ENCODE results near the gene PRKACB.

Gene PRKACB

GRCh38 chr1:84265867-84266266, 121.8 kb downstream of the PRKACB start:
- H3K79me2 ChIP-seq (ENCODE audit: control insufficient read depth, insufficient read depth, low read length, unreplicated experiment), result no peaks in the 10 kb centered on the region

GRCh38 chr1:84266748-84267147, 122.7 kb downstream of the PRKACB start:
- Histone ChIP-seq H3K4me3 (ENCODE audit: low read depth, low read length) (no peak overlapping the region), H3K36me3 (ENCODE audit: insufficient read depth, low read length) (no peaks in the 10 kb centered on the region), H2AFZ (ENCODE audit: low read length, unreplicated experiment) (no peak overlapping the region), H3K79me2 (ENCODE audit: control insufficient read depth, insufficient read depth, low read length, unreplicated experiment) (no peaks in the 10 kb centered on the region), H3K27me3 (ENCODE audit: insufficient read depth, low read length) (no peaks in the 10 kb centered on the region), H3K27ac (ENCODE audit: low read depth, low read length) (no peak overlapping the region), H3K4me1 (ENCODE audit: control insufficient read depth, insufficient read depth, low read length, unreplicated experiment) (no peaks in the 10 kb centered on the region)

More at GRCh38 chr1:84265867-84266266, 121.8 kb downstream of the PRKACB start:
- Histone ChIP-seq H2AFZ (ENCODE audit: low read length, unreplicated experiment) (no peak overlapping the region), H3K4me1 (ENCODE audit: control insufficient read depth, insufficient read depth, low read length, unreplicated experiment) (no peaks in the 10 kb centered on the region), H3K27me3 (ENCODE audit: insufficient read depth, low read length) (no peaks in the 10 kb centered on the region), H3K4me3 (ENCODE audit: low read depth, low read length) (no peak overlapping the region), H3K27ac (ENCODE audit: low read depth, low read length) (no peak overlapping the region), H3K36me3 (ENCODE audit: insufficient read depth, low read length) (no peaks in the 10 kb centered on the region)

- no peak overlapping the region for H2AFZ ChIP-seq (ENCODE audit: low read length, unreplicated experiment)
- H3K79me2 ChIP-seq (ENCODE audit: control insufficient read depth, insufficient read depth, low read length, unreplicated experiment), result no peaks in the 10 kb centered on the region
- no peaks in the 10 kb centered on the region for H3K4me1 ChIP-seq (ENCODE audit: control insufficient read depth, insufficient read depth, low read length, unreplicated experiment)
- H3K36me3 ChIP-seq (ENCODE audit: insufficient read depth, low read length), result no peaks in the 10 kb centered on the region
- H3K27ac ChIP-seq (ENCODE audit: low read depth, low read length), result no peak overlapping the region
- no peaks in the 10 kb centered on the region for H3K27me3 ChIP-seq (ENCODE audit: insufficient read depth, low read length)
- H3K4me3 ChIP-seq (ENCODE audit: low read depth, low read length), result no peak overlapping the region
These were observed 123.4 kb downstream of the PRKACB start for GRCh38 chr1:84267476-84267875.

- no peaks in the 10 kb centered on the region for H3K4me1 ChIP-seq (ENCODE audit: control insufficient read depth, insufficient read depth, low read length, unreplicated experiment)
- no peak overlapping the region for H3K27ac ChIP-seq (ENCODE audit: low read depth, low read length)
- H3K36me3 ChIP-seq (ENCODE audit: insufficient read depth, low read length), result no peaks in the 10 kb centered on the region
- no peak overlapping the region for H3K4me3 ChIP-seq (ENCODE audit: low read depth, low read length)
- no peaks in the 10 kb centered on the region for H3K27me3 ChIP-seq (ENCODE audit: insufficient read depth, low read length)
- no peaks in the 10 kb centered on the region for H3K79me2 ChIP-seq (ENCODE audit: control insufficient read depth, insufficient read depth, low read length, unreplicated experiment)
- no peak overlapping the region for H2AFZ ChIP-seq (ENCODE audit: low read length, unreplicated experiment)
These were observed 124.3 kb downstream of the PRKACB start for GRCh38 chr1:84268346-84268745.

- Histone ChIP-seq H3K36me3 (ENCODE audit: insufficient read depth, low read length) (no peaks in the 10 kb centered on the region), H3K4me3 (ENCODE audit: low read depth, low read length) (no peak overlapping the region), H2AFZ (ENCODE audit: low read length, unreplicated experiment) (no peak overlapping the region), H3K27ac (ENCODE audit: low read depth, low read length) (no peak overlapping the region), H3K27me3 (ENCODE audit: insufficient read depth, low read length) (no peaks in the 10 kb centered on the region), H3K4me1 (ENCODE audit: control insufficient read depth, insufficient read depth, low read length, unreplicated experiment) (no peaks in the 10 kb centered on the region), H3K79me2 (ENCODE audit: control insufficient read depth, insufficient read depth, low read length, unreplicated experiment) (no peaks in the 10 kb centered on the region)
These were observed 125.2 kb downstream of the PRKACB start for GRCh38 chr1:84269306-84269705.

GRCh38 chr1:84271441-84272151, 127.5 kb downstream of the PRKACB start:
- H3K79me2 ChIP-seq (ENCODE audit: control insufficient read depth, insufficient read depth, low read length, unreplicated experiment), result no peaks in the 10 kb centered on the region
- H3K36me3 ChIP-seq (ENCODE audit: insufficient read depth, low read length), result no peaks in the 10 kb centered on the region
- H2AFZ ChIP-seq (ENCODE audit: low read length, unreplicated experiment), result no peak overlapping the region
- no peak overlapping the region for H3K4me3 ChIP-seq (ENCODE audit: low read depth, low read length)
- H3K4me1 ChIP-seq (ENCODE audit: control insufficient read depth, insufficient read depth, low read length, unreplicated experiment), result no peaks in the 10 kb centered on the region
- H3K27me3 ChIP-seq (ENCODE audit: insufficient read depth, low read length), result no peaks in the 10 kb centered on the region
- H3K27ac ChIP-seq (ENCODE audit: low read depth, low read length), result no peak overlapping the region

- no peak overlapping the region for H3K4me3 ChIP-seq (ENCODE audit: low read depth, low read length)
- no peaks in the 10 kb centered on the region for H3K79me2 ChIP-seq (ENCODE audit: control insufficient read depth, insufficient read depth, low read length, unreplicated experiment)
- H2AFZ ChIP-seq (ENCODE audit: low read length, unreplicated experiment), result no peak overlapping the region
- no peaks in the 10 kb centered on the region for H3K4me1 ChIP-seq (ENCODE audit: control insufficient read depth, insufficient read depth, low read length, unreplicated experiment)
- H3K27ac ChIP-seq (ENCODE audit: low read depth, low read length), result no peak overlapping the region
- H3K27me3 ChIP-seq (ENCODE audit: insufficient read depth, low read length), result no peaks in the 10 kb centered on the region
- no peaks in the 10 kb centered on the region for H3K36me3 ChIP-seq (ENCODE audit: insufficient read depth, low read length)
These were observed 128.3 kb downstream of the PRKACB start for GRCh38 chr1:84272401-84272800.

- no peak overlapping the region for H3K27ac ChIP-seq (ENCODE audit: low read depth, low read length)
- H3K79me2 ChIP-seq (ENCODE audit: control insufficient read depth, insufficient read depth, low read length, unreplicated experiment), result no peaks in the 10 kb centered on the region
- H3K36me3 ChIP-seq (ENCODE audit: insufficient read depth, low read length), result no peaks in the 10 kb centered on the region
- no peaks in the 10 kb centered on the region for H3K27me3 ChIP-seq (ENCODE audit: insufficient read depth, low read length)
- no peak overlapping the region for H3K4me3 ChIP-seq (ENCODE audit: low read depth, low read length)
- no peak overlapping the region for H2AFZ ChIP-seq (ENCODE audit: low read length, unreplicated experiment)
- no peaks in the 10 kb centered on the region for H3K4me1 ChIP-seq (ENCODE audit: control insufficient read depth, insufficient read depth, low read length, unreplicated experiment)
These were observed 133.4 kb downstream of the PRKACB start for GRCh38 chr1:84277343-84278059.

- Histone ChIP-seq H3K4me3 (ENCODE audit: low read depth, low read length) (no peak overlapping the region), H3K27me3 (ENCODE audit: insufficient read depth, low read length) (no peaks in the 10 kb centered on the region), H3K79me2 (ENCODE audit: control insufficient read depth, insufficient read depth, low read length, unreplicated experiment) (no peaks in the 10 kb centered on the region), H3K36me3 (ENCODE audit: insufficient read depth, low read length) (no peaks in the 10 kb centered on the region), H3K27ac (ENCODE audit: low read depth, low read length) (no peak overlapping the region), H2AFZ (ENCODE audit: low read length, unreplicated experiment) (no peak overlapping the region), H3K4me1 (ENCODE audit: control insufficient read depth, insufficient read depth, low read length, unreplicated experiment) (no peaks in the 10 kb centered on the region)
These were observed 134.8 kb downstream of the PRKACB start for GRCh38 chr1:84278905-84279304.

GRCh38 chr1:84280912-84281311, 136.8 kb downstream of the PRKACB start:
- Histone ChIP-seq H2AFZ (ENCODE audit: low read length, unreplicated experiment) (no peak overlapping the region), H3K27me3 (ENCODE audit: insufficient read depth, low read length) (no peaks in the 10 kb centered on the region), H3K4me3 (ENCODE audit: low read depth, low read length) (no peak overlapping the region), H3K4me1 (ENCODE audit: control insufficient read depth, insufficient read depth, low read length, unreplicated experiment) (no peaks in the 10 kb centered on the region), H3K79me2 (ENCODE audit: control insufficient read depth, insufficient read depth, low read length, unreplicated experiment) (no peaks in the 10 kb centered on the region), H3K27ac (ENCODE audit: low read depth, low read length) (no peak overlapping the region), H3K36me3 (ENCODE audit: insufficient read depth, low read length) (no peaks in the 10 kb centered on the region)

GRCh38 chr1:84282780-84283333, 138.8 kb downstream of the PRKACB start:
- Histone ChIP-seq H2AFZ (ENCODE audit: low read length, unreplicated experiment) (no peak overlapping the region), H3K4me1 (ENCODE audit: control insufficient read depth, insufficient read depth, low read length, unreplicated experiment) (no peaks in the 10 kb centered on the region), H3K4me3 (ENCODE audit: low read depth, low read length) (no peak overlapping the region), H3K27me3 (ENCODE audit: insufficient read depth, low read length) (no peaks in the 10 kb centered on the region), H3K27ac (ENCODE audit: low read depth, low read length) (no peak overlapping the region), H3K79me2 (ENCODE audit: control insufficient read depth, insufficient read depth, low read length, unreplicated experiment) (no peaks in the 10 kb centered on the region), H3K36me3 (ENCODE audit: insufficient read depth, low read length) (no peaks in the 10 kb centered on the region)
